AG04450 (cell line): ENCODE data around the gene TMEM95. TPM values are rescaled to one million over a fixed set of nuclear protein-coding genes. Genes with fewer than 3 reads are reported as not detected.

Experiments used
- CTCF ChIA-PET: fragments of 300-600, 350-600 bp; formaldehyde crosslinking; extraction: SDS; loops from one replicate; lab custom pipeline; 2022; ENCODE audit warnings: antibody characterized with exemption, inconsistent platforms; lab: Charles Lee
- POLR2A ChIA-PET: fragments of 350-600 bp; formaldehyde crosslinking; extraction: SDS; loops from one replicate; lab custom pipeline; 2021; ENCODE audit warnings: antibody characterized with exemption, inconsistent platforms; lab: Yijun Ruan, JAX
- DNase-seq: peaks from one replicate; pipeline ENCODE4 v3.0.0-alpha.2; 2011; ENCODE audit warnings: low read depth, low spot score
- H3K27ac ChIP-seq: one replicate; pipeline ENCODE4 v1.5.1; 2012; ENCODE audit warnings: low read depth, low read length, control low read depth
- H3K27me3 ChIP-seq: one replicate; pipeline ENCODE4 v1.6.0; 2012; ENCODE audit warnings: low read length; ENCODE audit not compliant: control insufficient read depth, insufficient read depth
- H3K4me3 ChIP-seq: 2 replicates; pipeline ENCODE4 v1.5.1; 2011; ENCODE audit warnings: mild to moderate bottlenecking, low read depth, low read length, control low read depth
- H3K9me3 ChIP-seq: 2 replicates; pipeline ENCODE4 v1.5.1; 2012; ENCODE audit warnings: low read length; ENCODE audit not compliant: control insufficient read depth, insufficient read depth
- polyA plus RNA-seq: library from polyadenylated mRNA; depleted of rRNA; stranded (reverse); fragments of >200 nt; gene quantifications from 2 replicates; pipeline ENCODE4 v1.2.3, GENCODE V29; 2011
- TF ChIP-seq, protein P1 (sequence below): IDR thresholded peaks from 2 replicates; pipeline ENCODE4 v1.5.1; 2011; ENCODE audit warnings: low read depth, low read length, control low read depth, inconsistent platforms

TMEM95 gene
- polyA plus RNA-seq, 1 experiment: not detected

DNA sequence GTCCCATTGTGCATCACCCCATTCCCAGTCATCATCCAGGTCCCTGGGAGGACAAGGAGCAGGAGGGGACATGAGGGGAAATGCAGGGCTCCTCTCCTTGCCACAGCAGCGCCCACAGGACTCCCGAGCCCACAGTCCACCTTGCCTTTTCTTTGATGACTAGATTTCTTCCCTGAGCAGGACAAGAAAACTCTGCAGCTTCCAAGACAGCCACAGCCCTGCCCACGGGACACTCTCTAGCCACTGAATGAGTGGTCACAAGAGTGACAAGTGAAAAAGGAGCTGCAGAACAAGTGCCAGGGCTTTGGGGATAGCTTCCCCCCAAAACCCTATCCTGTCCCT is 30.5 kb upstream of the TMEM95 start:
- H3K9me3 ChIP-seq: no peaks in the 10 kb centered on the region; the same call in 1 of the 2 replicates
- DNase-seq: no peak
- no peaks in the 10 kb centered on the region for H3K27me3 ChIP-seq
- ChIA-PET POLR2A (no interaction called here), CTCF (interaction anchor here (0.5 to 1.5 kb wide), 7 partner anchors 11 to 236 kb away, joined by 3 to 8 read pairs (median 4); partner anchors contain the start of gene ACAP1)
- no peak overlapping the region for H3K27ac ChIP-seq
- TF ChIP-seq, protein P1, sequence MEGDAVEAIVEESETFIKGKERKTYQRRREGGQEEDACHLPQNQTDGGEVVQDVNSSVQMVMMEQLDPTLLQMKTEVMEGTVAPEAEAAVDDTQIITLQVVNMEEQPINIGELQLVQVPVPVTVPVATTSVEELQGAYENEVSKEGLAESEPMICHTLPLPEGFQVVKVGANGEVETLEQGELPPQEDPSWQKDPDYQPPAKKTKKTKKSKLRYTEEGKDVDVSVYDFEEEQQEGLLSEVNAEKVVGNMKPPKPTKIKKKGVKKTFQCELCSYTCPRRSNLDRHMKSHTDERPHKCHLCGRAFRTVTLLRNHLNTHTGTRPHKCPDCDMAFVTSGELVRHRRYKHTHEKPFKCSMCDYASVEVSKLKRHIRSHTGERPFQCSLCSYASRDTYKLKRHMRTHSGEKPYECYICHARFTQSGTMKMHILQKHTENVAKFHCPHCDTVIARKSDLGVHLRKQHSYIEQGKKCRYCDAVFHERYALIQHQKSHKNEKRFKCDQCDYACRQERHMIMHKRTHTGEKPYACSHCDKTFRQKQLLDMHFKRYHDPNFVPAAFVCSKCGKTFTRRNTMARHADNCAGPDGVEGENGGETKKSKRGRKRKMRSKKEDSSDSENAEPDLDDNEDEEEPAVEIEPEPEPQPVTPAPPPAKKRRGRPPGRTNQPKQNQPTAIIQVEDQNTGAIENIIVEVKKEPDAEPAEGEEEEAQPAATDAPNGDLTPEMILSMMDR: no peak
- H3K4me3 ChIP-seq: no peak overlapping the region

DNA sequence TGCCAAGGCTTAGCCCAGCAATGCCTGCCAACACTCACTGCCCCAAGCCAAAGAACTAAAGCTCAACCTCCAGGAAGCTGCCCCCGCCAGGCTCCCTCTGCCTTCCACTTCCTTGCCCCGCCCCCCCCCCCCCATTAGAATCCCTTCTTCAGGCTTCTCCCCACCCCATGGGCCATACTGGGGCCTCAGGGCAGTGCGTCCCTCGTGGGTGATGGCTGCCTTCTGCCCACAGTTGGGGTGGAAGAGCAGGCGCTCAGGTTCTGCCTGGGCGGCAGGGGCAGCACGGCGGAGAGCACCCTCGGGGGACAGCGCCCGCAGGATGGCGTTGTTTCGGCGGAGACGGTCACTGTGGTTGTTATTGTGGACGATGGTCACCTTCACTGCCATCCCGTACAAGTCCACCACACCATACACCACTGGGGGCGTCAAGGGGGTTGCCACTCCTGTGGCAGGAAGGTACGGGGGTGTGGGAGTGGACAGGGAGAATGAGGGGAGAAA is 29.9 kb upstream of the TMEM95 start:
- POLR2A ChIA-PET: no interaction called here
- Histone ChIP-seq H3K27me3 (no peaks in the 10 kb centered on the region), H3K9me3 (no peaks in the 10 kb centered on the region; the same call in 1 of the 2 replicates), H3K27ac (no peak overlapping the region), H3K4me3 (no peak overlapping the region)
- no peak for DNase-seq
- TF ChIP-seq, protein P1: no peak
- CTCF ChIA-PET: interaction anchor here (0.5 to 1.5 kb wide), 8 partner anchors 10 to 236 kb away, joined by 3 to 8 read pairs (median 4); partner anchors contain the start of genes ACAP1 and TMEM256

DNA sequence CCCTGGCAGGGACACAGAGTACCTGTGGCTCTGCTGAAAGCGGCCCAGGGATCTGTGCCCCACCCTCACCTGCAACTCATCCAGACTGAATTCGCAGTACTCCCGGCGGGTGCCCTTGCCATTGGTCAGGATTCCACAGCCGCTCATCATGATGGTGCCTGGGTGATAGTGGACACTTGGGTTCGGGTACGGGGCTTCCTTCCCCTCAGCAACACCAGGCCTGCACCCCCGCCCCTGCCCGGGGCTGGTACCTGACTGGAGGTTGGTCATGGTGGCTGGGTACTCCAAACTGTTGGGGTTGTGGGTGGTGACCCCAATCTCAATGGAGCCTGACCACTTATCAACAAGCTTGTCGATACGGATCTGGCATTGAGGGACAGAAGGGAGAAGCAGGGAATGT is 28.8 kb upstream of the TMEM95 start:
- ChIA-PET POLR2A (no interaction called here), CTCF (interaction anchor here (1.3 kb wide), 1 partner anchor 19 kb away, joined by 4 read pairs; no protein-coding TSS in a partner anchor)
- DNase-seq: no peak
- H3K27ac ChIP-seq: no peak overlapping the region
- no peak overlapping the region for H3K4me3 ChIP-seq
- no peaks in the 10 kb centered on the region for H3K27me3 ChIP-seq
- TF ChIP-seq, protein P1: no peak
- H3K9me3 ChIP-seq: no peaks in the 10 kb centered on the region; the same call in 1 of the 2 replicates

DNA sequence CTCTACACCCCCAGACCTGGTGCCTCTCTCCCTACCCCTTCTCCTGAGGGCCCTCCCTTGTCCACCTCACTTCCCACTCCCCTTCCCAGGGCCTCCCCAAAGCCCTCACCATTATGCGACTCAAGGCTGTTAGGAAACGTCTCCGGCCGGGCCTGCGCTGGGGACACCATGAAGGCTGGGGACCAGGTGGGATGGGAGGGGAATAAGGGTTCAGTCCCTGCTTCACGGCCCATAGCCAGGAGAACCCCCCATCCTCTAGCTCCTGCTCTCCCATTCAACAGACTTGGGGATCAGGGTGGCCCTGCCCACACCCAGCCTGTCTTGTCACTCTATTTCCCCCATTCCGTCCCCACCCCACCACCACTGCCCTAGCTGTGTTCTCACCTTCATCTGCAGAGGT is 27.9 kb upstream of the TMEM95 start:
- no peak for DNase-seq
- CTCF ChIA-PET: interaction anchor here (1.3 kb wide), 1 partner anchor 18 kb away, joined by 4 read pairs; no protein-coding TSS in a partner anchor
- POLR2A ChIA-PET: no interaction called here
- H3K27me3 ChIP-seq: peaks cover under 1% of the 10 kb centered on the region
- no peak overlapping the region for H3K27ac ChIP-seq
- no peaks in the 10 kb centered on the region; the same call in 1 of the 2 replicates for H3K9me3 ChIP-seq
- H3K4me3 ChIP-seq: no peak overlapping the region
- TF ChIP-seq, protein P1: no peak

DNA sequence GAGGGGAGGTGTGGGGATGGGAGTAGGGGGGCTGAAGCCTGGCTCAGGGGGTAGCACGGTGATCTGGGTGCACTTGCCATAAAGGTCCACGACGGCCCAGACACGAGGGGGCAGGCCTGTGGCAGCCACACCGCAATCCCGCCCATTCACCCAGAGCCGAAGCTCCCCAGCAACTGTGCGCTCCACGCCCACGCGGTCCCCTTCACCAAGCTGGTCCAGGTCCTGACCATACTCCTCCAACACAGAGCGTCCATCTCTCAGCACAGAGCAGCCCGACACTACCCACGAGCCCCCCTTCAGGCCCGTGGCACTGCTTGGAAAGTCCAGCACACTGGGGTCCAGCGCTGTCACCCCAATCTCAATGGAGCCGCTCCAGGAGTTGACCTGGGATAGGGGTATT is 27.5 kb upstream of the TMEM95 start:
- Histone ChIP-seq H3K9me3 (no peaks in the 10 kb centered on the region; the same call in 1 of the 2 replicates), H3K27ac (no peak overlapping the region), H3K27me3 (peaks cover 2% of the 10 kb centered on the region), H3K4me3 (no peak overlapping the region)
- ChIA-PET POLR2A (no interaction called here), CTCF (interaction anchor here (1.3 kb wide), 1 partner anchor 17 kb away, joined by 4 read pairs; no protein-coding TSS in a partner anchor)
- DNase-seq: no peak
- TF ChIP-seq, protein P1: no peak
